Activated CD8-positive, alpha-beta memory T cell treated with anti-CD3 and anti-CD28 coated beads, Interleukin-2, amount 50 U/mL, for 1 hour (primary cell): ENCODE results near the gene PTMA.
"Not testable (repeated sequence)": the region's sequence is repeated elsewhere in the genome, so short reads cannot be mapped to it uniquely, and the experiment has no call there.

Source experiments
- DNase-seq: peaks from one replicate; pipeline ENCODE4 v3.0.0-alpha.2; 2020; ENCODE audit errors: extremely low read depth

The PTMA gene

GRCh38 chr2:231716666-231717280 is 8.4 kb downstream of the PTMA start:
- DNase-seq, result no peak

DNA sequence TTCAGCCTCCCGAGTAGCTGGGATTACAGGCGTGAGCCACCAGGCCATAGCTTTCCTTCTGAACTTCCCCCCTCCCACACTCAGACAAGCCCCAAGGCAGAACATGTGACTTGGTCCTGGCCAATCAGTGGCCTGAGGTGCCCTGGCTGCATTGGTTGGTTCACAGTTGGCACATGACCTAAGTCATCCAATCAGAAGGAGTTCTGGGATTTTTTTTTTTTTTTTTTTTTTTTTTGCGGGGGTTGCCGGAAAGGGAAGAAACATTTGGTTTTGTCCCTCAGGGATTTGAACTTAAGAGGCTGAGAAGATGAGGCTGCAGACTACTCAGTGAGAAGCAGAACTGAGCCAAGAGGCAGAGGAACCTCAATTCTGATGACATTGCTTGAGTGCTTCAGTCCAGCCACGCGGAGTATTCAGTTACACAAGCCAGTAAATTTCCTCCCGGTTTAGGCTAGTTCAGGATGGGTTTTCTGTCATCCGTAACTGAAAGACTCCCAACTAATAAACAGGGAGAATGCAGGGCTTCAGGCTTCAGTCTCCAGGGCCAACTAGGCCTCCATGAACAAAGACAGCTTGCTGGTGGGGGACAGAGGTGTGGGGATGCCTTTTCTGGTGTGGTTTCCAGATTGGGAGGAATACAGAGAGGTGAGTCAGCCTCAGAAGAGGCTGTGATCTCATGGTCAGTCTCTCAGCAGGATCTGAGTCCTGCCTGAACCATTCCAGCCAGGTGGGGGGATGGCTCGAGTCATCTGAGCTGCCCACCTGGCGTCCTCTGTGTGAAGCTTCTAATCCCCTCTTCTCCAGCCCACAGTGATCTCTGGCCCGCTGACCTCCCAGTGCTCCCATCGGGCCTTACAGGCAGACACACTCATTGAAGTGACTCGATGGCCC is 9.2 kb downstream of the PTMA start:
- DNase-seq, result no peak

- DNase-seq, result no peak
Measured at GRCh38 chr2:231718799-231719198, 10.5 kb downstream of the PTMA start.

GRCh38 chr2:231720292-231720986 is 12.1 kb downstream of the PTMA start:
- DNase-seq, result no peak

DNA sequence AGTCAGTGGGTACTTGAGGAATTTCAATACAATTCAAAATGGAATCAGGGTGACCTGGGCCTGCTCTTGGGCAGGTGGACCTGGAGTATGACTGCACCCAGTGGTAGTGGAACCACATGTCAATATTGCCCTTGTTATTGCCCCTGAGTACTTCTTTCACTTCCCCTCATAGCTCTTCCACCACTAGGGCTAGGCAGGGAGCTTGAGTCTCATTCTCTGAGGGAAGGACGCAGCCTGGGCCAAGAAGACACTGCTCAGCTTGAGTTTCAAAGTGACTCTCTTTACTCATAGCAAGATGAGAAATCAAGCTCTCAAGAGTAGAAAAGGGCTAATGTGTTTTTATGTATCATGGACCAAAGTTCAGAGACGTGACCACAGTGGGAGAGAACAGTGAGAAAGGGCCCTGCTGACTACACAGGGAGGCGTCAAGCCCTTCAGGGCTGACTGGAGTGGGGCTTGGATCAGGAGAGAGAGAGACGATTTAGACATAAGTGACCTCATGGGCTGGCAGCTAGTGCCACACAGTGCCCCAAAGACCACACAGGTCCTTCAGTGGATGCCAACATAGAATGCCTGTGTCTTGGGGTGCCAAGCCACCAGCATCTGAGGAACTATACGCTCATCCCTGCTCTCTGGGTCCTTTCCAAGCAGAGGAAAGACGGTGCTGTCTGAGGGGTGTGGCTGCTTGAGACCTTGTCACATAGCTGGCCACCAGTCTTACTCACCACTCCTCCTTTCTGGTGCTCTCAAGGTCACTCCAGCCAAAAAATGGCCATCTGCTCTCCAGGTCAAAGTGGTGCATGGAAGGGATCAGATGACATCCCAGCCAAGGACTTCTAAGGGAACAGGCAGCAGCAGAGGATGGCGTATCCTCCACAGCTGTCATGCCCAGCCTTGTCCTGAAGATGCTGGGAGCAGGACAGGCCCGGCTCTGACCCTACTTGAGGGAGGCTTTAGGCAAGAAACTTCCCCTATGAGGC is 13.0 kb downstream of the PTMA start:
- DNase-seq, result no peak

- DNase-seq, result no peak
Measured at GRCh38 chr2:231722721-231723307, 14.5 kb downstream of the PTMA start.

DNA sequence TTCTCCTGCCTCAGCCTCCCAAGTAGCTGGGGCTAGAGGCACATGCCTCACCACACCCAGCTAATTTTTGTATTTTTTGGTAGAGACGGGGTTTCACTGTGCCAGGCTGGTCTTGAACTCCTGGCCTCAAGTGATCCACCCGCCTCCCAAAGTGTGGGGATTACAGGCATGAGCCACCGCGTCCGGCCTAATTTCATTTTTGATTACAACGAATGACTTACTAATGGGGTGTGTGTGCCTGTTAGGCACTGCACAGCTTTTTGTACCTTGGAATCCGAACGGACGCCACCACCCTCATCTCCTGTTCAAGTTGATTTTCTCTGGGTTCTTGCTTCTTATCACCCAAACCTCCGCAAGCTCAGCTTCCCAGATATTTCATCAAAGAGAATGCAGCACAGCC is 17.2 kb downstream of the PTMA start:
- DNase-seq, result no peak

DNA sequence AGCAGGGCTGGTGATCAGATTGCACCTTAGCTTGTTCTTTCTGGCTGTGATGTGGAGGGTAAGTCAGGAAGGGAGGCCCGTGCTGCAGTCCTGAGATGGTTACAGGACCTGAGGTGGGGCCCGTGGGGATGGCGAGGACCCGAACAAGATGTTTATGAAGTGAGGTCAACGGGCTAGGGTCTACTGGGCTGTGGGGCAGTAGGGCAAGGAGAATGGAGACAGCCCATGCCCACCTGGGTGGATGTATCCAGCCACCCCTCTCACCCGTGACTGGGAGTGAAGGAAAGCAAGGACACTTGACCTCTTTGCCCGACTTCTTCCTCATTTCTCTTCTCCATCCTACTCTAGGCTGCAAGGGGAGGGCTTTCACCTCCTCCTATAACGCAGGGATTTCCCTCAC is 18.0 kb downstream of the PTMA start:
- no peak for DNase-seq

GRCh38 chr2:231727621-231728020 is 19.3 kb downstream of the PTMA start:
- no peak for DNase-seq

DNA sequence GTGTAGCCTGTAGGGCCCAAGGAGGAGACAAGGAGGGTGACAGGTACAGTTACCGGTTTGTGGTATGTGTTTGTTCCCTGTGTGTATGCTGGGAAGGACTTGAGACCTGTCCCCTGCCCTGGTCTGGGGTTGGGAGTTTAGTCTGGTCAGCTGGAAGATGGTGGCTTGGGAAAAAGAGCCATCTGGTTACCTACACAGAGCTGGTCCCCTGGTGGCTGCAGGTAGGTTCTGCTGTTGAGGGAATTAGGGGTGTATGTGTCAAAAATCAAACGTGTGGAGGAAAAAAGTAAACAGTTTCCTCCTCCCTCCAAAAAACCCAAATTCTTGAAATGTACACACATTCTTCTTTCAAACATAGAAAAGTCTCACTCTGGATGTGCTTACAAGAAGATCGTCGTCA is 24.3 kb downstream of the PTMA start:
- no peak for DNase-seq

GRCh38 chr2:231737761-231738160 is 29.4 kb downstream of the PTMA start:
- DNase-seq, result no peak

DNA sequence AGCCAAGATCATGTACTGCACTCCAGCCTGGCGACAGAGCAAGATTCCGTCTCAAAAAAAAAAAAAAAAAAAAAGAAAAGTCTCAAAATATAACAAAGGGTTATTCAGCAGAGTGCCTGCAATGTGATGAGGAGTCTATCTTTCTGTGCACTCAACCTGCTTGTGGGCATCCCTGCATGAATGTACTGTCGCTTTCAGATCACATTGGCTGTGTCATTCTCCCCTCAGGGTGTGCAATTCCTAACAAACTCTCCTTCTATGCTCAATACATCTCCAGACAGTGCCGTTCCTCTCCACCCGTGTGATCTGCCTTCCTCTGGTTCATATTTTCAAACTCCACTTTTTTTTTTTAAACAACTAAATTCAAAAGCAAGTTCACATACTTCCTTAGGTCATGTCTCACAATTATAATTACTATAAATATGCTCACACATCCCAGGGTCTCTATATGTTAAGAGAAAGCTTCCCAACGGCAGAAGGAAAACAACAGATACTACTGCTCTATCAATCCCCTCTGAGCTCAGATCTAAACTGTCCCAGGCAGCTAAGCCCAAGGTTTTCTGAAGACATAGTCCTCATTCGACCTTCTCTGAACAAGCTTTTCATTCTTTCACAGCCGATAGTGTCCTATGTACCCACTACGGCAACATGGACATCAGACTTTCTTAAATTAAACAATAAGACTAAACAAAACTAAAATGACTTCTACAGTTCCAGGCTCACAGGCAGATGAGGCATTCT is 35.2 kb downstream of the PTMA start:
- no peak for DNase-seq

- DNase-seq, result no peak
Measured at GRCh38 chr2:231745303-231746038, 37.1 kb downstream of the PTMA start.

DNA sequence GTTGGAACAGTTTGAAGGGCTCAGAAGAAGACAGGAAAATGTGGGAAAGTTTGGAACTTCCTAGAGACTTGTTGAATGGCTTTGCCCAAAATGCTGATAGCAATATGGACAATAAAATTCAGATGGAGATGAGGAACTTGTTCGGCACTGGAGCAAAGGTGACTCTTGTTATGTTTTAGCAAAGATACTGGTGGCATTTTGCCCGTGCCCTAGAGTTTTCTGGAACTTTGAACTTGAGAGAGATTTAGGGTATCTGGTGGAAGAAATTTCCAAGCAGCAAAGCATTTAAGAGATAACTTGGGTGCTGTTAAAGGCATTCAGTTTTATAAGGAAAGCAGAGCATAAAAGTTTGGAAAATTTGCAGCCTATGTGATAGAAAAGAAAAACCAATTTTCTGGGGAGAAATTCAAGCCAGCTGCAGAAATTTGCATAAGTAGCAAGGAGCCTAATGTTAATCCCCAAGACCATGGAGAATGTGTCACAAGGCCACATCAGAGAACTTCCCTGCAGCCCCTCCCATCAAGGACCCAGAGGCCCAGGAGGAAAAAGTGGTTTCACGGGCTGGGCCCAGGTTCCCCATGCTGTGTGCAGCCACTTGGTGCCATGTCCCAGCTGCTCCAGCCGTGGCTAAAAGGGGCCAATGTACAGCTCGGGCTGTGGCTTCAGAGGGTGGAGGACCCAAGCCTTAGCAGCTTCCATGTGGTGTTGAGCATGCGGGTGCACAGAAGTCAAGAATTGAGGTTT is 40.0 kb downstream of the PTMA start:
- DNase-seq, result not testable (repeated sequence)

DNA sequence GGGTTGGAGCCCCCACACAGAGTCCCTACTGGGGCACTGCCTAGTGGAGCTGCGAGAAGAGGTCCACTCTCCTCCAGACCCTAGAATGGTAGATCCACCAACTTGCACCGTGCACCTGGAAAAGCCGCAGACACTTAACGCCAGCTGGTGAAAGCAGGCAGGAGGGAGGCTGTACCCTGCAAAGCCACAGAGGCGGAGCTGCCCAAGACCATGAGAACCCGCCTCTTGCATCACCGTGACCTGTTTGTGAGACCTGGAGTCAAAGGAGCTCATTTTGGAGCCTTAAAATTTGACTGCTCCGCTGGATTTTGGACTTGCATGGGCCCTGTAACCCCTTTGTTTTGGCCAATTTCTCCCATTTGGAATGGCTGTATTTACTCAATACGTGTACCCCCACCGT is 40.7 kb downstream of the PTMA start:
- DNase-seq, result not testable (repeated sequence)

GRCh38 chr2:231751042-231751815 is 42.9 kb downstream of the PTMA start:
- no peak for DNase-seq

DNA sequence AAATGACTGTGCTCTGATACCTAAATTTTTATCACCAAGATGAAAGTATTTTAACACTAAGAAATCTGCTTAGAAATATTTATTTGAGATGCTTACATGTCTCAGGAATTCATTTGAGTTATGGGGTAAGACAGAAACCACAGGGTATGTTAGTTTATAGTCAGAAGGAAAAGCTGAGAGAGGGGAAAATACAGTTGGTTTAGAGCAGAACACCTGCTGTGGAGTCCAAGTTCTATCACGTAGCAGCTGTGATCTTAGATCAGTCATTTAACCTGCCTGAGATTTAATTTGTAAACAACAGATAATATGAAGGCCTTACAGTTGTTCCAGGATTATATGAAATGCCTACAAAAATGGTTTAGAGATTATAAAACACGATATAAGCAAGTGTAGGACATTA is 43.7 kb downstream of the PTMA start:
- DNase-seq, result no peak

- no peak for DNase-seq
Measured at GRCh38 chr2:231761735-231762134, 53.4 kb downstream of the PTMA start.
